ENCODE measurements around the gene SCYL1.

SCYL1 gene

DNA sequence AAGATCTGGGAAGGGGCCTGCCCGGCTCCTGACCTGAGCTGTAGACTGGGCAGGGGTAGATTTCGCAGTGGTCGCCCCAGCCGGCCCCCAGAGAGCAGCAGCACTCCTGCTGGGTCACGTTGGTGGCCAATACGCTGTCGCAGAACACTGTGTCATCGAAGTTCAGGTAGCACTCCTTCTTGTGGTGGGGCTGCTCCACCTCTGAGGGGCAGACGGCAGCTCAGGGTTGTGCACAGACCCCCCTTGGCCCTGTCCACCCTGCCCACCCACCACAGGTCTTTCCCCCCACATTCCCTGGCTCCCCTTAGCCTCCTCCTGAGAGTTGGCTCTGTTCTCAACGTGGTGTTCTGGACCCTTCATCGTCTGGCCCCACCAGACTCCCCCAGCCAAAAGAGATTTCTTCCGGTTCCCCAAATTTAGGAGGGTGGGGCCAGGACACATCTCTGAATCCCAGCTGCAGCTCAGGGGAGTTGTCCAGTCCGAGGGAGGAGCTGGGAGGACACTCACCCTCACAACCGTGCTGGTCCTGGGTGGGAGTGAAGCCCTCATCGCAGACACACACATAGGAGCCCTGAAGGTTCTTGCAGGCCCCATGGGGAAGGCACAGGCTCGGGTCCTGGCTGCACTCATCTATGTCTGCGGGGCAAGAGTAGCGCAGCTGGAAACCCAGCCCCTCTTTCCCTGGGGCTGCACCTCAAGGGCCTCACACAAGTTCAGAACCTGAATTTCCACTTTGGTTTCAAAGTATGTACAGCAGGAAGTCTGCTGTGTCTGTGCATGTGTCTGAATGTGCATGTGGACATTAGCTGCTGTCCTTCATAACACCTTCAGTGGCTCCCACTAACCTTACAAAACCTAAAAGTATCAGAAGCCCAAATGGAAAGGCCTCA, 16.5 kb downstream of the SCYL1 start:
- Histone ChIP-seq H3K4me3 (ENCODE audit: low read depth in 1 of 2, low read length in 2 of 2) (peak overlapping the region; percentile 59 to 74), H3K4me1 (ENCODE audit: insufficient read depth, low read length) (peaks cover 19% of the 10 kb centered on the region), H3K9ac (ENCODE audit: low read length) (peak overlapping the region; percentile 71), H3K27me3 (ENCODE audit: control insufficient read depth in 1 of 2, insufficient read depth in 2 of 2, low read length in 2 of 2) (no peaks in the 10 kb centered on the region), H3K9me3 (ENCODE audit: low read length) (no peaks in the 10 kb centered on the region), H3K36me3 (ENCODE audit: insufficient read depth, low read length) (peaks cover 29% of the 10 kb centered on the region), H3K27ac (ENCODE audit: low read depth, low read length) (peak overlapping the region; percentile 93)

GRCh38 chr11:65542738-65543390, 18.0 kb downstream of the SCYL1 start:
- Histone ChIP-seq H3K27me3 (ENCODE audit: control insufficient read depth in 1 of 2, insufficient read depth in 2 of 2, low read length in 2 of 2) (no peaks in the 10 kb centered on the region), H3K4me1 (ENCODE audit: insufficient read depth, low read length) (peaks cover 19% of the 10 kb centered on the region), H3K9me3 (ENCODE audit: low read length) (no peaks in the 10 kb centered on the region), H3K27ac (ENCODE audit: low read depth, low read length) (no peak overlapping the region), H3K36me3 (ENCODE audit: insufficient read depth, low read length) (peaks cover 29% of the 10 kb centered on the region), H3K9ac (ENCODE audit: low read length) (no peak overlapping the region), H3K4me3 (ENCODE audit: low read depth in 1 of 2, low read length in 2 of 2) (no peak overlapping the region)

DNA sequence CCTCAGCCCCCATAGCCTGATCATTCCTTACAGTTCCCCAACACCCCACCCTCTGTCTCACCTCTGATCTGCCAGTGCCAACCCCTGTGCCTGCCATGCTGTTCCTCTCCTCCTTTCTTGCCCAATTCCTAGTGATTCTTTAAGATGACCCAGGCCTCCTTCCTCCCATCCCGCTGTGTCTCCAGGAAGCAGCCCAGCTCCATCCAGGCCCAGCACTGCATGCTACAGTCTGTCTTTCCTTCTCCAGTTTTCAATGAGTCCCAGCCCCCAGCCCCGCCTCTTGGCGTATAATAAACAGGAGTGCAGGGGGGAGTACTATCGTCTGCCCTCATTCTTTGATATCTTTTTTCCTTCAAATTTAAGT, 21.0 kb downstream of the SCYL1 start:
- peaks cover 46% of the 10 kb centered on the region for H3K36me3 ChIP-seq (ENCODE audit: insufficient read depth, low read length)
- no peak overlapping the region for H3K4me3 ChIP-seq (ENCODE audit: low read depth in 1 of 2, low read length in 2 of 2)
- no peak overlapping the region for H3K27ac ChIP-seq (ENCODE audit: low read depth, low read length)
- H3K27me3 ChIP-seq (ENCODE audit: control insufficient read depth in 1 of 2, insufficient read depth in 2 of 2, low read length in 2 of 2): no peaks in the 10 kb centered on the region
- H3K4me1 ChIP-seq (ENCODE audit: insufficient read depth, low read length): peaks cover 13% of the 10 kb centered on the region
- no peaks in the 10 kb centered on the region for H3K9me3 ChIP-seq (ENCODE audit: low read length)
- no peak overlapping the region for H3K9ac ChIP-seq (ENCODE audit: low read length)

DNA sequence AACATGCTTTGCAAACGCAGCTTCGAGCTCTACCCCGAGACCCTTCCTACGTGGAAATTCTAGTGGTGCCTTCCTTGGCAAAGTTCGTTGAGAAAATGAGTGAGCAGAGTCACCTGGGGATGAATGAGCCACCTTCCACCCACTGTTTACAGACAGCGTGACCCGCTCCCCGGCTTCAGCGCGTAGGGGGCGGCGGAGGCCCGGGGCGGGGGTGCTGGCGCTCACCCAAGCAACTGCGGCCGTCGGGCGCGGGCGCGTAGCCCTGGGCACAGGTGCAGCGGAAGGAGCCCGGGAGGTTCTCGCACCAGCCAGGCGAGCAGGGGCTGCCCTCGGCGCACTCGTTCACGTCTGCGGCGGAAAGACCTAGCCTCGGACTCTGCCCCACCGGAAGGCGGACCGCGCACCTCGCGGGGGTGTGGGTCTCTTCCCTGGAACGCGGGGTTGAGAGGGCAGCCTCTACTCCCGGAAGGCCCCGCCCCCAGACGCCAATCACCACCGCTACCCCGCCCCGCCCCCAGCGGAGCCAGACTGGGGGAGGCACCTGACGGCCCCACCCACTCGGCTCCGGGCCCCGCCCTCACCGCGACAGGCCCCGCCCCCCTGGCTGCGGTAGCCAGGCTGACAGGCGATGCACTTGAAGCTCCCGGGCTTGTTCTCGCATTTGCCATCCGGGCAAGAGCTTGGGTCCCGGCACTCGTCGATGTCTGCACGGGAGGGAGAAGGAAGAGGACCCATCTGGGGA, 21.5 kb downstream of the SCYL1 start:
- Histone ChIP-seq H3K36me3 (ENCODE audit: insufficient read depth, low read length) (peaks cover 50% of the 10 kb centered on the region), H3K4me3 (ENCODE audit: low read depth in 1 of 2, low read length in 2 of 2) (no peak overlapping the region), H3K27me3 (ENCODE audit: control insufficient read depth in 1 of 2, insufficient read depth in 2 of 2, low read length in 2 of 2) (no peaks in the 10 kb centered on the region), H3K4me1 (ENCODE audit: insufficient read depth, low read length) (peaks cover 8% of the 10 kb centered on the region), H3K27ac (ENCODE audit: low read depth, low read length) (peak overlapping the region; percentile 30), H3K9ac (ENCODE audit: low read length) (no peak overlapping the region), H3K9me3 (ENCODE audit: low read length) (no peaks in the 10 kb centered on the region)

- no peaks in the 10 kb centered on the region for H3K27me3 ChIP-seq (ENCODE audit: control insufficient read depth in 1 of 2, insufficient read depth in 2 of 2, low read length in 2 of 2)
- H3K4me3 ChIP-seq (ENCODE audit: low read depth in 1 of 2, low read length in 2 of 2): no peak overlapping the region
- H3K9ac ChIP-seq (ENCODE audit: low read length): no peak overlapping the region
- H3K27ac ChIP-seq (ENCODE audit: low read depth, low read length): no peak overlapping the region
- peaks cover 4% of the 10 kb centered on the region for H3K4me1 ChIP-seq (ENCODE audit: insufficient read depth, low read length)
- no peaks in the 10 kb centered on the region for H3K9me3 ChIP-seq (ENCODE audit: low read length)
- peaks cover 56% of the 10 kb centered on the region for H3K36me3 ChIP-seq (ENCODE audit: insufficient read depth, low read length)
Measured at GRCh38 chr11:65547446-65548125, 22.7 kb downstream of the SCYL1 start.

DNA sequence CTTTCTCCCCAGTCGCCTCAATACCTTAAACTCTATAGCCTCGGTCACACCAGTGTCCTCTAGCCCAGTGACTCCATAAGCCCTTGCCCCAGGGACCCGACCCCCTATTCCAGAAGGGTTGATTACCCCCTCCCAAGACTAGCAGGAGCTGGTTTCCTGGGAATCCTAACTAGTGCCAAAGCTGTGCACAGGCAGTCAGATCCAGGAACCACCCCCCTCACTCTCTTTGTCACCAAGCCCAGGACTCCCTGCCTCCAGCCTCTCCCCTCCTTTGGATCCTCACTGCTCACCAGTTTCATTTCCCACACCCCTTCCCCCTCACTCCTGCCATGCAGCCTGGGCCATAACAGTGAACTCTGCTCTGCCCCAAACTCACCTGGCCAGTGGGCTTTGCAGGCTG, 23.5 kb downstream of the SCYL1 start:
- peaks cover 53% of the 10 kb centered on the region for H3K36me3 ChIP-seq (ENCODE audit: insufficient read depth, low read length)
- H3K9me3 ChIP-seq (ENCODE audit: low read length): no peaks in the 10 kb centered on the region
- no peak overlapping the region for H3K9ac ChIP-seq (ENCODE audit: low read length)
- peaks cover 4% of the 10 kb centered on the region for H3K4me1 ChIP-seq (ENCODE audit: insufficient read depth, low read length)
- no peak overlapping the region for H3K27ac ChIP-seq (ENCODE audit: low read depth, low read length)
- no peaks in the 10 kb centered on the region for H3K27me3 ChIP-seq (ENCODE audit: control insufficient read depth in 1 of 2, insufficient read depth in 2 of 2, low read length in 2 of 2)
- no peak overlapping the region for H3K4me3 ChIP-seq (ENCODE audit: low read depth in 1 of 2, low read length in 2 of 2)

DNA sequence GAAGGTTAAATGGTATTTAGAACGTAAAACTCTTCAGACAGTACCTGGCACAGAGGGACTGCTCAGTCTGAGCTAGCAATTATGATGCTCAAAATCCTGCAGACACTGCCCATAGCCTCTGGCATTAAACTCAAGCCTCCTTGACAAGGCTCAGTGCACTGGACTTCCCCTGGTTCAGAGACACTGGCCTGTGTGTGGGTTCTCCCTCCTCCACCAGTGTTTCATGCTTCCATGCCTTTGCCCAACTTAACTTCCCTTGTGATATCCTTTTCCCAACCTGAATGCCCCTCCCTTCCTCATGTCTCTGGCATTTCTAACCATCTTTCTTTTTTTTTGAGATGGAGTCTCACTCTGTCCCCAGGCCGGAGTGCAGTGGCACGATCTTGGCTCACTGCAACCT, 24.2 kb downstream of the SCYL1 start:
- no peaks in the 10 kb centered on the region for H3K9me3 ChIP-seq (ENCODE audit: low read length)
- H3K27ac ChIP-seq (ENCODE audit: low read depth, low read length): no peak overlapping the region
- H3K4me1 ChIP-seq (ENCODE audit: insufficient read depth, low read length): peaks cover 4% of the 10 kb centered on the region
- peaks cover 52% of the 10 kb centered on the region for H3K36me3 ChIP-seq (ENCODE audit: insufficient read depth, low read length)
- no peaks in the 10 kb centered on the region for H3K27me3 ChIP-seq (ENCODE audit: control insufficient read depth in 1 of 2, insufficient read depth in 2 of 2, low read length in 2 of 2)
- no peak overlapping the region for H3K9ac ChIP-seq (ENCODE audit: low read length)
- no peak overlapping the region for H3K4me3 ChIP-seq (ENCODE audit: low read depth in 1 of 2, low read length in 2 of 2)

GRCh38 chr11:65551572-65552387, 26.9 kb downstream of the SCYL1 start:
- Histone ChIP-seq H3K9me3 (ENCODE audit: low read length) (no peaks in the 10 kb centered on the region), H3K27ac (ENCODE audit: low read depth, low read length) (no peak overlapping the region), H3K9ac (ENCODE audit: low read length) (no peak overlapping the region), H3K4me1 (ENCODE audit: insufficient read depth, low read length) (peaks cover 28% of the 10 kb centered on the region), H3K4me3 (ENCODE audit: low read depth in 1 of 2, low read length in 2 of 2) (no peak overlapping the region), H3K36me3 (ENCODE audit: insufficient read depth, low read length) (peaks cover 38% of the 10 kb centered on the region), H3K27me3 (ENCODE audit: control insufficient read depth in 1 of 2, insufficient read depth in 2 of 2, low read length in 2 of 2) (no peaks in the 10 kb centered on the region)

DNA sequence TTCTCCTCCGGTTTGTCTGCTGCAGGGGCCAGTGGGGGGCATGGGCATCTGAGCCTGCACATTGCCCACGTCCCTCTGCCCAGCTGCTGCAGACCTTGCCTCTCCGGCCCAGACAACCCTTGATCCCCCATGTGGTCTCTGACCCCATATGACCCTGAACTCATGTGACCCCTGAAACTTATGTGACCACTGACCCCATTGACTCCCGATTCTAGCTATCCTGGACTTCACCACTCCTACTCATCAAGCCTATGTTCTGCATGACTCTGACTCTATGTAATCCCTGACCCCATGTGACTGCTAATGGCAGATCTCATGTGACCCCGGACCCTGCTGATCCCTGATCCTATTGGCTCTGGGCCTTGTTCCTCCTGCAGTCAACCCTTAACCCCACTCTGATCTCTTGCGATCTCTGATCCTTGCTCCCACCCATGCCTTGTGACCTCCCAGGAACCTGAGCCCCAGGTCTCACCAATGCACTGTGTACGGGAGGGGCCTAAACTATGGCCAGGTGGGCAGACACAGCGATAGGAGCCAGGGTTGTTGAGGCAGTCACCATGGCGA, 27.6 kb downstream of the SCYL1 start:
- Histone ChIP-seq H3K4me3 (ENCODE audit: low read depth in 1 of 2, low read length in 2 of 2) (no peak overlapping the region), H3K27ac (ENCODE audit: low read depth, low read length) (no peak overlapping the region), H3K4me1 (ENCODE audit: insufficient read depth, low read length) (peaks cover 35% of the 10 kb centered on the region), H3K9me3 (ENCODE audit: low read length) (no peaks in the 10 kb centered on the region), H3K9ac (ENCODE audit: low read length) (no peak overlapping the region), H3K36me3 (ENCODE audit: insufficient read depth, low read length) (peaks cover 38% of the 10 kb centered on the region), H3K27me3 (ENCODE audit: control insufficient read depth in 1 of 2, insufficient read depth in 2 of 2, low read length in 2 of 2) (no peaks in the 10 kb centered on the region)

DNA sequence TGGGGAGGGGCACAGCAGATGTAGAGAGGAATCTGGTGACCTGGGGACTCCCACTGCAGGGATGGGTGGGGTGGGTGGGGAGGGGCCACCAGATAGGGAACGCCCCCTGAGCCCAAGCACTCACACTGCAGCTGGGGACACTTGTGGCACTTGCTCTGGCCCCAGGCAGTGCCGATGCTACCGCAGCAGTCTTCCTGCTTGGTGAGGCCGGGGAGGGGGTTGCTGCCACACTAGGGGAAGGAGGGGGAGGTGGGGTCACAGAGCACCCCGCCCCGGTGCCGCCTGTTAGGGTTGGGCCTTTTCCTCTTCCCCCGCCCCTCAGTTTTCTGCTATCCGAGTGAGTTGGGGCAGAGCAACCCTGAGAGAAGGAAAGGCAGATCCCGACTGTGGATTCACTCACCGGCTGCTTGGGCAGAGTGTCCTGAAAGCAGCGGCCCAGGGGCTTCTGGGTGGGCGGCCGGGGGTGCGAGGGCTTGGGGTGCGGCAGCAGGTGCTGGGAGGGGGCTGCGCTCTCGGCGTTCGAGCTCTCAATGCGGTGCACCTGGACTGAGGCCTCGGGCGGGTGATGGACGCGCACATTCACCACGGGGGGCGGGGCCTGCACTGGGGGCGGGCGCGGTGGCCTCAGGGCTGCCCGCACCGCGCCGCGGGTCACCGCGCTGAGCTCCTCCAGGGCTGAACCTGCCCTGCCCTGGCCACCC, 28.6 kb downstream of the SCYL1 start:
- Histone ChIP-seq H3K27me3 (ENCODE audit: control insufficient read depth in 1 of 2, insufficient read depth in 2 of 2, low read length in 2 of 2) (no peaks in the 10 kb centered on the region), H3K36me3 (ENCODE audit: insufficient read depth, low read length) (peaks cover 35% of the 10 kb centered on the region), H3K4me1 (ENCODE audit: insufficient read depth, low read length) (peaks cover 35% of the 10 kb centered on the region), H3K9me3 (ENCODE audit: low read length) (no peaks in the 10 kb centered on the region), H3K27ac (ENCODE audit: low read depth, low read length) (no peak overlapping the region), H3K9ac (ENCODE audit: low read length) (no peak overlapping the region), H3K4me3 (ENCODE audit: low read depth in 1 of 2, low read length in 2 of 2) (no peak overlapping the region)
